T-helper 17 cell (primary cell): ENCODE results near the gene MYBBP1A. TPM values are rescaled to one million over a fixed set of nuclear protein-coding genes. Genes with fewer than 3 reads are reported as not detected.

ENCODE experiments used
- ATAC-seq: fragments of 150-1000 bp; cut with Tn5 transposase; 2 replicates; pipeline ENCODE4 v1.10.0; 2021; ENCODE audit warnings: mild to moderate bottlenecking, moderate library complexity
- DNase-seq, 3 donors: peaks; one replicate each; pipeline versions ENCODE4 v3.0.0 to v3.0.0-alpha.2; 2020 to 2021
- H3K9me3 ChIP-seq: one replicate; pipeline ENCODE4 v1.7.0; 2013; ENCODE audit warnings: low read length, mild to moderate bottlenecking; ENCODE audit not compliant: control insufficient read depth, poor library complexity, severe bottlenecking
- H3K27ac Mint-ChIP-seq: one replicate; pipeline ENCODE4 v1.8.0; 2022; ENCODE audit warnings: mild to moderate bottlenecking, moderate library complexity, mixed read lengths
- H3K27me3 Mint-ChIP-seq: one replicate; pipeline ENCODE4 v1.8.0; 2022; ENCODE audit warnings: mixed read lengths
- H3K36me3 Mint-ChIP-seq: one replicate; pipeline ENCODE4 v1.8.0; 2022; ENCODE audit warnings: low read depth, mixed read lengths
- H3K4me1 Mint-ChIP-seq: one replicate; pipeline ENCODE4 v1.8.0; 2022; ENCODE audit warnings: mild to moderate bottlenecking, mixed read lengths
- H3K4me3 Mint-ChIP-seq: one replicate; pipeline ENCODE4 v1.8.0; 2022; ENCODE audit warnings: mild to moderate bottlenecking, moderate library complexity, mixed read lengths
- total RNA-seq, 4 donors: library from RNA in 2 of 4; stranded (reverse) in 2 of 4; gene quantifications; one replicate each; pipeline ENCODE4 v1.2.3 and lab custom pipeline; 2022 to 2026

Gene MYBBP1A
- total RNA-seq, 2 donors from 2014 or later: 63.8 to 64.4 TPM

- ATAC-seq (no peak), DNase-seq (no peak)
- Mint-ChIP-seq H3K36me3 (no peaks in the 10 kb centered on the region), H3K27ac (no peak overlapping the region), H3K27me3 (no peaks in the 10 kb centered on the region), H3K4me3 (no peak overlapping the region), H3K4me1 (peaks cover 26% of the 10 kb centered on the region)
- no peaks in the 10 kb centered on the region for H3K9me3 ChIP-seq
Observed at GRCh38 chr17:4490637-4491061, 64.5 kb downstream of the MYBBP1A start.

- Mint-ChIP-seq H3K27ac (no peak overlapping the region), H3K36me3 (no peaks in the 10 kb centered on the region), H3K4me3 (no peak overlapping the region), H3K4me1 (peaks cover 27% of the 10 kb centered on the region), H3K27me3 (no peaks in the 10 kb centered on the region)
- no peak for ATAC-seq
- no peak for DNase-seq
- no peaks in the 10 kb centered on the region for H3K9me3 ChIP-seq
Observed at GRCh38 chr17:4490109-4490591, 65.0 kb downstream of the MYBBP1A start.

GRCh38 chr17:4488989-4489595 is 66.1 kb downstream of the MYBBP1A start:
- ATAC-seq (no peak), DNase-seq (no peak)
- Mint-ChIP-seq H3K36me3 (no peaks in the 10 kb centered on the region), H3K27ac (no peak overlapping the region), H3K27me3 (no peaks in the 10 kb centered on the region), H3K4me3 (no peak overlapping the region), H3K4me1 (peaks cover 27% of the 10 kb centered on the region)
- H3K9me3 ChIP-seq: no peaks in the 10 kb centered on the region

Other genes with a start within 250 kb of the MYBBP1A start
- gene UBE2G1, start 188.7 kb downstream of the MYBBP1A start, total RNA-seq: 10 to 100 TPM; 64.6 to 72.7 TPM
- 1 to 10 TPM; 1.8 to 1.9 TPM for gene SPNS3, start 121.4 kb downstream of the MYBBP1A start, total RNA-seq
- gene SPNS2, start 56.5 kb downstream of the MYBBP1A start, total RNA-seq: under 1 TPM; 0.22 to 0.73 TPM
- not detected for gene GGT6, start 5.2 kb upstream of the MYBBP1A start, total RNA-seq
- not detected for gene SMTNL2, start 29.1 kb upstream of the MYBBP1A start, total RNA-seq
- under 1 TPM in 1 of 2 donors, not detected in 1; 0.13 TPM for gene ALOX15, start 86.3 kb upstream of the MYBBP1A start, total RNA-seq
- 10 to 100 TPM; 38.0 to 44.9 TPM for gene PELP1, start 148.8 kb upstream of the MYBBP1A start, total RNA-seq
- 100 to 1,000 TPM; 220 to 255 TPM for gene ARRB2, start 155.2 kb upstream of the MYBBP1A start, total RNA-seq
- 1 to 10 TPM; 5.9 to 9.3 TPM for gene MED11, start 176.0 kb upstream of the MYBBP1A start, total RNA-seq
- gene ZMYND15, start 184.4 kb upstream of the MYBBP1A start, total RNA-seq: 1 to 10 TPM; 1.0 to 1.6 TPM
- 10 to 100 TPM; 10.3 to 15.3 TPM for gene CXCL16, start 184.5 kb upstream of the MYBBP1A start, total RNA-seq
- gene TM4SF5, start 216.5 kb upstream of the MYBBP1A start, total RNA-seq: not detected
- not detected for gene VMO1, start 231.0 kb upstream of the MYBBP1A start, total RNA-seq
- under 1 TPM in 1 of 2 donors, not detected in 1; 0.34 TPM for gene GLTPD2, start 233.6 kb upstream of the MYBBP1A start, total RNA-seq
- 10 to 100 TPM; 54.3 to 59.7 TPM for gene PSMB6, start 240.8 kb upstream of the MYBBP1A start, total RNA-seq